ENCODE data around the gene ST3GAL4. TPM values are rescaled to one million over a fixed set of nuclear protein-coding genes. Genes with fewer than 3 reads are reported as not detected.
"Not testable (repeated sequence)": the region's sequence is repeated elsewhere in the genome, so short reads cannot be mapped to it uniquely, and the experiment has no call there.

ST3GAL4 gene
- 10 to 100 TPM; 17.6 to 36.2 (median 32.8) TPM for total RNA-seq

- peak within 1 kb of the TSS; percentile 64 to 95 (median 68) for H3K4me3 ChIP-seq
- DNase-seq (ENCODE audit: low spot score in 2 of 2) = peak in 1 of 2 donors; percentile 68
- intact Hi-C loops (cut with DNase I; ENCODE audit: low total_unique reads) = no loop called here
Observed at GRCh38 chr11:126355324-126355925, at the start of gene ST3GAL4. Gene ST3GAL4 (plus strand): TSS chr11:126355686. CDS start chr11:126406156, 50,470 bp downstream.

DNA sequence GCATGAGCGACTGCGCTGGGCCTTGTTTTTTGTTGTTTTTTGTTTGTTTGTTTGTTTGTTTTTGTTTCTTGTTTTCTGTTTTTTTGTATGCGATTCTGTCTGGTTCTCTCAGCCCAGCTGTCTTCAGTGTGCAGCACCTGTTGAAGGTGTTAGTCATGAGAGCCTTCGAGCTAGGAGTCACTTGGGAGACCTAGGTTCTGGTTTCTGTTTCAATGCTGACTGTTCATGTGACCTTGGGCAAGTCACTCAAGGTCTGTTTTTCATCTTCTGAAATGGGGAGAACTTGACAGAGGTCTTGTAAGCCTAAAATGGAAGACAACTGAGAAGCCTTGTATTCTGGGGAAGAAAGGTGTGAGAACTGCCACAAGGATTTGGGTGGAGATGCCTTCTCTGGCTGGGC, 49.8 kb upstream of the ST3GAL4 start:
- intact Hi-C loops (cut with DNase I; ENCODE audit: low total_unique reads) = no loop called here
- H3K36me3 ChIP-seq = no peaks in the 10 kb centered on the region
- H3K27me3 ChIP-seq = no peaks in the 10 kb centered on the region
- DNase-seq (ENCODE audit: low spot score in 2 of 2) = no peak
- no peak overlapping the region for H3K27ac ChIP-seq
- no peak overlapping the region for H3K4me3 ChIP-seq
- TF ChIP-seq, protein P1, sequence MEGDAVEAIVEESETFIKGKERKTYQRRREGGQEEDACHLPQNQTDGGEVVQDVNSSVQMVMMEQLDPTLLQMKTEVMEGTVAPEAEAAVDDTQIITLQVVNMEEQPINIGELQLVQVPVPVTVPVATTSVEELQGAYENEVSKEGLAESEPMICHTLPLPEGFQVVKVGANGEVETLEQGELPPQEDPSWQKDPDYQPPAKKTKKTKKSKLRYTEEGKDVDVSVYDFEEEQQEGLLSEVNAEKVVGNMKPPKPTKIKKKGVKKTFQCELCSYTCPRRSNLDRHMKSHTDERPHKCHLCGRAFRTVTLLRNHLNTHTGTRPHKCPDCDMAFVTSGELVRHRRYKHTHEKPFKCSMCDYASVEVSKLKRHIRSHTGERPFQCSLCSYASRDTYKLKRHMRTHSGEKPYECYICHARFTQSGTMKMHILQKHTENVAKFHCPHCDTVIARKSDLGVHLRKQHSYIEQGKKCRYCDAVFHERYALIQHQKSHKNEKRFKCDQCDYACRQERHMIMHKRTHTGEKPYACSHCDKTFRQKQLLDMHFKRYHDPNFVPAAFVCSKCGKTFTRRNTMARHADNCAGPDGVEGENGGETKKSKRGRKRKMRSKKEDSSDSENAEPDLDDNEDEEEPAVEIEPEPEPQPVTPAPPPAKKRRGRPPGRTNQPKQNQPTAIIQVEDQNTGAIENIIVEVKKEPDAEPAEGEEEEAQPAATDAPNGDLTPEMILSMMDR (IDR thresholded peaks at IDR 0.05) = no peak
- TF ChIP-seq POLR2AphosphoS5 (IDR thresholded peaks at IDR 0.05) (no peak), POLR2A (IDR thresholded peaks at IDR 0.05) (no peak)
- H3K4me1 ChIP-seq = peaks cover 0 to 6% of the 10 kb centered on the region in 2 donors
- H3K9me3 ChIP-seq = no peaks in the 10 kb centered on the region

More at GRCh38 chr11:126355324-126355925, at the start of gene ST3GAL4:
- TF ChIP-seq, protein P1 (IDR thresholded peaks at IDR 0.05) = no peak
- TF ChIP-seq POLR2A (IDR thresholded peaks at IDR 0.05) (no peak), POLR2AphosphoS5 (IDR thresholded peaks at IDR 0.05) (no peak)
- peaks cover 4% of the 10 kb centered on the region in 2 donors for H3K4me1 ChIP-seq
- H3K36me3 ChIP-seq = no peaks in the 10 kb centered on the region
- no peaks in the 10 kb centered on the region for H3K27me3 ChIP-seq
- peak within 1 kb of the TSS; percentile 65 to 87 for H3K27ac ChIP-seq
- H3K9me3 ChIP-seq = no peaks in the 10 kb centered on the region

- DNase-seq (ENCODE audit: low spot score in 2 of 2) = no peak
- no peak overlapping the region for H3K27ac ChIP-seq
- TF ChIP-seq POLR2A (IDR thresholded peaks at IDR 0.05) = no peak
- TF ChIP-seq POLR2AphosphoS5 (IDR thresholded peaks at IDR 0.05) = no peak
- TF ChIP-seq, protein P1 (IDR thresholded peaks at IDR 0.05) = no peak
- no peaks in the 10 kb centered on the region for H3K36me3 ChIP-seq
- no peaks in the 10 kb centered on the region for H3K27me3 ChIP-seq
- intact Hi-C loops (cut with DNase I; ENCODE audit: low total_unique reads) = no loop called here
- no peaks in the 10 kb centered on the region for H3K9me3 ChIP-seq
- H3K4me3 ChIP-seq = no peak overlapping the region
- H3K4me1 ChIP-seq = peaks cover 0 to 6% of the 10 kb centered on the region in 2 donors
Observed at GRCh38 chr11:126307706-126308105, 47.8 kb upstream of the ST3GAL4 start.

GRCh38 chr11:126308271-126308671, 47.2 kb upstream of the ST3GAL4 start:
- Histone ChIP-seq H3K36me3 (no peaks in the 10 kb centered on the region), H3K4me1 (peaks cover 0 to 6% of the 10 kb centered on the region in 2 donors), H3K27ac (no peak overlapping the region), H3K9me3 (no peaks in the 10 kb centered on the region), H3K27me3 (no peaks in the 10 kb centered on the region), H3K4me3 (no peak overlapping the region)
- no peak for DNase-seq (ENCODE audit: low spot score in 2 of 2)
- no peak for TF ChIP-seq POLR2A (IDR thresholded peaks at IDR 0.05)
- TF ChIP-seq, protein P1 (IDR thresholded peaks at IDR 0.05) = no peak
- no peak for TF ChIP-seq POLR2AphosphoS5 (IDR thresholded peaks at IDR 0.05)
- intact Hi-C loops (cut with DNase I; ENCODE audit: low total_unique reads) = no loop called here

DNA sequence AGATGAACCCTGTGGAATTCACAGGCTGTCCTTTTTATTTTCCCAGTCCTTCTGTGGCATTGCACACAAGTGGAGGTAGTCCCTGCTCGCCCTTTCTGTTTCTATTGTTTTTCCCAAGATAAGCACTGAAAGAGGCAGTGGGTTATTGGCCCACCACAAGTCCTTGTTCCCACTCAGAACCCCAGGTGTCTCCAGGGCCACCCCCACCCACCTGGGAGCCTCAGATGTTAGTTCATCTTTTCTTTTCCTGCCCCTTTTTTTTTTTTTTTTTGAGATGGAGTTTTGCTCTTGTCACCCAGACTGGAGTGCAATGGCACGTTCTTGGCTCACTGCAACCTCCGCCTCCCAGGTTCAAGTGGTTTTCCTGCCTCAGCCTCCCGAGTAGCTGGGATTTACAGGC, 46.7 kb upstream of the ST3GAL4 start:
- intact Hi-C loops (cut with DNase I; ENCODE audit: low total_unique reads) = loop anchor here (1.0 kb wide), 1 partner anchor 40 kb away; the partner anchor contains the start of gene SRPRA
- H3K27ac ChIP-seq; H3K27me3 ChIP-seq; H3K36me3 ChIP-seq; H3K4me1 ChIP-seq; DNase-seq (ENCODE audit: low spot score in 2 of 2); H3K4me3 ChIP-seq; H3K9me3 ChIP-seq: not testable (repeated sequence)
